Measurements from ENCODE around the gene UGGT2. TPM values are rescaled to one million over a fixed set of nuclear protein-coding genes. Genes with fewer than 3 reads are reported as not detected.

Gene UGGT2
- total and polyA plus RNA-seq, 9 of the 15 experiments (the other 6 are each of a cell fraction or from before 2014, with no cell fraction given), result 3.5 to 24.5 (median 18.3) TPM

GRCh38 chr13:96053003-96053703, at the start of gene UGGT2 (continued):
- TF ChIP-seq MYBL2 (IDR thresholded peaks at IDR 0.05; ENCODE audit: low read depth) (0 out of 2 replicates have a peak, but pooled peaks have one; percentile 21), MYBL2 (CRISPR knock-in tag; IDR thresholded peaks at IDR 0.05; ENCODE audit: borderline replicate concordance) (no peak), PML (IDR thresholded peaks at IDR 0.05; ENCODE audit: low read length) (peak; percentile 38; the same call in 1 of the 2 replicates), TCF7L2 (IDR thresholded peaks at IDR 0.05; ENCODE audit: low read depth, low read length) (no peak), POLR3A (IDR thresholded peaks at IDR 0.05; ENCODE audit: borderline replicate concordance, extremely low read depth, insufficient read depth, insufficient read length) (no peak), TRIM24 (IDR thresholded peaks at IDR 0.05) (peak in 1 of 2 experiments; percentile 54; a peak in 2 of 4 replicates), CTBP1 (IDR thresholded peaks at IDR 0.05; ENCODE audit: borderline replicate concordance) (peak; percentile 28; the same call in 1 of the 2 replicates), MYC (IDR thresholded peaks at IDR 0.05; ENCODE audit: low read depth, low read length) (peak; percentile 78), MYC (CRISPR knock-in tag; IDR thresholded peaks at IDR 0.05; ENCODE audit: borderline replicate concordance, low read depth) (0 out of 2 replicates have a peak, but pooled peaks have one; percentile 20), FOXM1 (IDR thresholded peaks at IDR 0.05; ENCODE audit: low read depth) (no peak), FOXM1 (CRISPR knock-in tag; IDR thresholded peaks at IDR 0.05; ENCODE audit: low read depth) (no peak), SMAD3 (CRISPR knock-in tag; conservative IDR thresholded peaks at IDR 0.05) (no peak), CBFB (CRISPR knock-in tag; IDR thresholded peaks at IDR 0.05) (peak; percentile 86), ETS1 (conservative IDR thresholded peaks at IDR 0.05; ENCODE audit: control insufficient read depth, low read depth, low read length) (0 out of 2 replicates have a peak, but pooled peaks have one; percentile 45), ETV5 (CRISPR knock-in tag; IDR thresholded peaks at IDR 0.05; ENCODE audit: low read depth) (peak; percentile 85; the same call in 1 of the 2 replicates), HDAC1 (IDR thresholded peaks at IDR 0.05) (peak in 1 of 2 experiments; percentile 69; a peak in 1 of 4 replicates)
- TF ChIP-seq, protein P1, sequence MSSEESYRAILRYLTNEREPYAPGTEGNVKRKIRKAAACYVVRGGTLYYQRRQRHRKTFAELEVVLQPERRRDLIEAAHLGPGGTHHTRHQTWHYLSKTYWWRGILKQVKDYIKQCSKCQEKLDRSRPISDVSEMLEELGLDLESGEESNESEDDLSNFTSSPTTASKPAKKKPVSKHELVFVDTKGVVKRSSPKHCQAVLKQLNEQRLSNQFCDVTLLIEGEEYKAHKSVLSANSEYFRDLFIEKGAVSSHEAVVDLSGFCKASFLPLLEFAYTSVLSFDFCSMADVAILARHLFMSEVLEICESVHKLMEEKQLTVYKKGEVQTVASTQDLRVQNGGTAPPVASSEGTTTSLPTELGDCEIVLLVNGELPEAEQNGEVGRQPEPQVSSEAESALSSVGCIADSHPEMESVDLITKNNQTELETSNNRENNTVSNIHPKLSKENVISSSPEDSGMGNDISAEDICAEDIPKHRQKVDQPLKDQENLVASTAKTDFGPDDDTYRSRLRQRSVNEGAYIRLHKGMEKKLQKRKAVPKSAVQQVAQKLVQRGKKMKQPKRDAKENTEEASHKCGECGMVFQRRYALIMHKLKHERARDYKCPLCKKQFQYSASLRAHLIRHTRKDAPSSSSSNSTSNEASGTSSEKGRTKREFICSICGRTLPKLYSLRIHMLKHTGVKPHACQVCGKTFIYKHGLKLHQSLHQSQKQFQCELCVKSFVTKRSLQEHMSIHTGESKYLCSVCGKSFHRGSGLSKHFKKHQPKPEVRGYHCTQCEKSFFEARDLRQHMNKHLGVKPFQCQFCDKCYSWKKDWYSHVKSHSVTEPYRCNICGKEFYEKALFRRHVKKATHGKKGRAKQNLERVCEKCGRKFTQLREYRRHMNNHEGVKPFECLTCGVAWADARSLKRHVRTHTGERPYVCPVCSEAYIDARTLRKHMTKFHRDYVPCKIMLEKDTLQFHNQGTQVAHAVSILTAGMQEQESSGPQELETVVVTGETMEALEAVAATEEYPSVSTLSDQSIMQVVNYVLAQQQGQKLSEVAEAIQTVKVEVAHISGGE (CRISPR knock-in tag; IDR thresholded peaks at IDR 0.05), result peak in 2 of 3 experiments; percentile 68 to 95; a peak in 4 of 6 replicates
- TF ChIP-seq, protein P2, sequence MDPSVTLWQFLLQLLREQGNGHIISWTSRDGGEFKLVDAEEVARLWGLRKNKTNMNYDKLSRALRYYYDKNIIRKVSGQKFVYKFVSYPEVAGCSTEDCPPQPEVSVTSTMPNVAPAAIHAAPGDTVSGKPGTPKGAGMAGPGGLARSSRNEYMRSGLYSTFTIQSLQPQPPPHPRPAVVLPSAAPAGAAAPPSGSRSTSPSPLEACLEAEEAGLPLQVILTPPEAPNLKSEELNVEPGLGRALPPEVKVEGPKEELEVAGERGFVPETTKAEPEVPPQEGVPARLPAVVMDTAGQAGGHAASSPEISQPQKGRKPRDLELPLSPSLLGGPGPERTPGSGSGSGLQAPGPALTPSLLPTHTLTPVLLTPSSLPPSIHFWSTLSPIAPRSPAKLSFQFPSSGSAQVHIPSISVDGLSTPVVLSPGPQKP (CRISPR knock-in tag; IDR thresholded peaks at IDR 0.05), result no peak
- TF ChIP-seq, protein P3, sequence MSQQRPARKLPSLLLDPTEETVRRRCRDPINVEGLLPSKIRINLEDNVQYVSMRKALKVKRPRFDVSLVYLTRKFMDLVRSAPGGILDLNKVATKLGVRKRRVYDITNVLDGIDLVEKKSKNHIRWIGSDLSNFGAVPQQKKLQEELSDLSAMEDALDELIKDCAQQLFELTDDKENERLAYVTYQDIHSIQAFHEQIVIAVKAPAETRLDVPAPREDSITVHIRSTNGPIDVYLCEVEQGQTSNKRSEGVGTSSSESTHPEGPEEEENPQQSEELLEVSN (IDR thresholded peaks at IDR 0.05; ENCODE audit: borderline replicate concordance in 1 of 2, extremely low read depth in 1 of 2, insufficient read depth in 1 of 2, insufficient read length in 1 of 2, low read depth in 1 of 2, low read length in 1 of 2, poor library complexity in 1 of 2, severe bottlenecking in 1 of 2), result peak; percentile 91 to 94
